Lower leg skin (tissue), 4 donors: Measurements from ENCODE around the gene ZNF488. TPM values are rescaled to one million over a fixed set of nuclear protein-coding genes. Genes with fewer than 3 reads are reported as not detected.
A peak's percentile ranks its signal among the peaks of the same experiment; 100 is the strongest.

ENCODE experiments used
- DNase-seq, 2 donors: peaks; one replicate each; pipeline ENCODE4 v3.0.0-alpha.2; 2019; ENCODE audit warnings: low spot score in 2 of 2
- H3K4me3 ChIP-seq: fragments of 200-600 bp; sonication (generic); 2 replicates; pipeline ENCODE4 v1.5.1; 2017; ENCODE audit warnings: mild to moderate bottlenecking, low read depth; ENCODE audit not compliant: poor library complexity, severe bottlenecking
- CTCF ChIP-seq, 3 donors: fragments of 450-650 bp; IDR thresholded peaks; one replicate each; pipeline ENCODE4 v1.5.1; 2016; ENCODE audit warnings: antibody characterized with exemption in 3 of 3, mild to moderate bottlenecking in 3 of 3, moderate library complexity in 2 of 3
- POLR2A ChIP-seq, 2 donors: fragments of 450-650 bp; IDR thresholded peaks; one replicate each; pipeline ENCODE4 v1.6.1; 2016 to 2017; ENCODE audit warnings: antibody characterized with exemption in 2 of 2, mild to moderate bottlenecking in 1 of 2, moderate library complexity in 1 of 2
- WGBS, 2 donors: methylation state at CpG; one replicate each; pipeline ENCODE4 v1.1.5; 2018; 5-methylcytosine and 5-hydroxymethylcytosine counted together
- intact Hi-C: fragments of 100-400 bp; cut with DNase I; formaldehyde crosslinking; loops from one replicate; pipeline ENCODE4 v1.15.0; 2023; ENCODE audit warnings: low total_unique reads
- total RNA-seq, 4 donors: library from RNA; depleted of rRNA; stranded (reverse); fragments of >200 nt; gene quantifications; one replicate each; pipeline ENCODE4 v1.1.0, GENCODE V29; 2016

The ZNF488 gene
- total RNA-seq, 4 donors from 2014 or later, result 0.80 to 2.0 (median 1.1) TPM

DNA sequence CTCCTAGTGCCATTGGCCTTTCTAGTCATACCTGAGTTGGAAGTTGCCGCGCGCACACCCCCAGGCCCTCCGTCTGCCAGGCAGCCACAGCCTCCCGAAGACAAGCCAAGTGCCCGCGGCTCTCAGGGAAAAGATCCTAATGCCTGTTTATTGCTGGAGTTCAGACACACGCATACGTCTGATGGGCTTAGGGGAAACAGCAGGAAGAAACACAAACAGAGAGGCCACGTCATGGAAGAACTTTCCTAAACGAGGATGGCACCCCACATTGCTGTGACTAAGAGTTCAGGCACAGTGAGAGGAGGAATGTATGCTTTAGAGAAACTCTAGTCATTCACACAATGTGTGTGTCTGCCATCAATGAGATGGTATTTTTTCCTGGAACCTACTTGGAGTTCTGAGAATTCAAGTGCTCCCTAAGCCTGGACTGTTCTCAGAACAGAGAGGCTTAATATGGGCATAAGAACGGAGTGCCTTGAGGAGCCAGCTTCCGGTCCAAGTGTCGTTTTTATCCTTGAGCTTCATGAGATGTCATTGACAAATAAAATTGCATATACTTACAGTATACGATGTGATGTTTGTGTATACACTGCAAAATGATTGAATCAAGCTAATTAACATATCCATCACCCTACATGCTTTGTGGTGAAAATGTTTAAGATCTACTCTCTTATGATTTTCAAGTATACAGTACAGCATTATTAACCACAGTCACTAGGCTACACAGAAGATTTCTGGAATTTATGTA, 47.5 kb downstream of the ZNF488 start:
- WGBS, 2 donors, result 77 to 82% methylated on average over 15 of the region's 15 CpGs
- DNase-seq, result peak in 1 of 2 donors; percentile 42

GRCh38 chr10:47335906-47336305, 48.2 kb downstream of the ZNF488 start:
- DNase-seq, result peak in 1 of 2 donors; percentile 36
- no peak overlapping the region for H3K4me3 ChIP-seq
- TF ChIP-seq POLR2A (IDR thresholded peaks at IDR 0.05) (no peak), CTCF (IDR thresholded peaks at IDR 0.05) (no peak)
- intact Hi-C loops, result no loop called here
- WGBS, 2 donors, result 91 to 95% methylated on average over 5 of the region's 5 CpGs

More for the DNA sequence above, 47.5 kb downstream of the ZNF488 start:
- TF ChIP-seq POLR2A (IDR thresholded peaks at IDR 0.05) (no peak), CTCF (IDR thresholded peaks at IDR 0.05) (no peak)
- no peak overlapping the region for H3K4me3 ChIP-seq
- intact Hi-C loops, result no loop called here

DNA sequence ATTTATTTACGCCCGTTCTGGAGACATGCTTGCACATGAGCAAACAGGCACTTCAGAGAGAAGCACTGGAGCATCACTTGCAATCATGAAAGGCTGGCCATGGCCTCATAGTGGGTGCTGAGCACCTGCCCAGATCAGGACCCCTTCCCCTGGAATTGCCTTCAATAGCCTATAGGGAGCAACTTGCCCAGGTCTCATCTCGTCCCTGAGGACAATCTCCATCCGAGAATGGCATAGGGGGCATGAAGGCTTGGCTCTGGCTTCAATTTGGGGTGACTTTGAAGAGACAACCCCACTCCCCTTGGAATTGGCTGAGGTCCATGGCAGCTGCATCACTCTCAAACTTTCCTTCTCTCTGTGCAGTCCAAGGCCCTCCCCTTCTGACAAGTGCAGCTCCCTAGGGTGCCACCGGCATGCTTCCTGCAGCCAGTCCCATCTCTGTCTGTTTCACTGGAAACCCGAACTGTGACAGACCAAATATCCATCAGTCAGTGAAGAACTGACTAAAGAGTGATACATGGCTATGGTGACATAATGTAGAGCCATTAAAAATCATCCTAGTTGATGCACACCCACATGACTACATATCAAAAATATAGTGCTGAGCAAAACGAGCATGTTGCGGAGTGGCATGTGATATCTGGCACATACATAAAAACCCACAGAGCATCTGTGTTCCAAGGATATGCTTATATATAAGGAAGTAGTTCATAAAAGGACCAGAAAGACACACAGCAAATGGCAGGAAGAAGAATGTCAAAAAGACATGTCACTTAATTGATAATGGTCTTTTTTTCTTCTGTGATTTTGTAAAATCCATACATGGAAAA, 49.4 kb downstream of the ZNF488 start:
- TF ChIP-seq CTCF (IDR thresholded peaks at IDR 0.05), result no peak
- no peak for TF ChIP-seq POLR2A (IDR thresholded peaks at IDR 0.05)
- intact Hi-C loops, result no loop called here

GRCh38 chr10:47333532-47333931, 50.6 kb downstream of the ZNF488 start:
- intact Hi-C loops, result no loop called here
- DNase-seq, result peak in 1 of 2 donors; percentile 31
- 91 to 94% methylated on average over 6 of the region's 6 CpGs for WGBS, 2 donors
- TF ChIP-seq POLR2A (IDR thresholded peaks at IDR 0.05) (no peak), CTCF (IDR thresholded peaks at IDR 0.05) (no peak)
- H3K4me3 ChIP-seq, result no peak overlapping the region

More for the DNA sequence above, 49.4 kb downstream of the ZNF488 start:
- WGBS, 2 donors, result 77 to 84% methylated on average over 8 of the region's 8 CpGs
- DNase-seq, result peak in 1 of 2 donors; percentile 49
- H3K4me3 ChIP-seq, result no peak overlapping the region

GRCh38 chr10:47332946-47333345, 51.1 kb downstream of the ZNF488 start:
- DNase-seq, result peak in 1 of 2 donors; percentile 21
- TF ChIP-seq POLR2A (IDR thresholded peaks at IDR 0.05) (no peak), CTCF (IDR thresholded peaks at IDR 0.05) (no peak)
- 65 to 79% methylated on average over 3 of the region's 3 CpGs for WGBS, 2 donors
- no peak overlapping the region for H3K4me3 ChIP-seq
- intact Hi-C loops, result no loop called here
